K562 treated with DMSO at 1 percent for 12 hours (cell line): Measurements from ENCODE around the gene COL20A1. TPM values are rescaled to one million over a fixed set of nuclear protein-coding genes. Genes with fewer than 3 reads are reported as not detected.

ENCODE experiments used
- total RNA-seq: library from RNA; unstranded; fragments of 300-600 nt; gene quantifications from 2 replicates; pipeline ENCODE4 v1.2.3, GENCODE V29; 2022; ENCODE audit not compliant: insufficient read depth

The COL20A1 gene
- not detected in 2 replicates for total RNA-seq

GRCh38 chr20:63292904-63293303, at the start of gene COL20A1:
Gene COL20A1 (plus strand): TSS chr20:63293186. CDS start chr20:63295108, 1,922 bp downstream.

GRCh38 chr20:63254232-63254605, 38.8 kb upstream of the COL20A1 start, which contains the start of gene NKAIN4:
Gene NKAIN4 (minus strand): TSS chr20:63254463. CDS start chr20:63254450, 13 bp downstream.

GRCh38 chr20:63272105-63273058, 20.6 kb upstream of the COL20A1 start, which contains the start of gene ARFGAP1:
Gene ARFGAP1 (plus strand): TSS chr20:63272813. CDS start chr20:63275581, 2,768 bp downstream.

DNA sequence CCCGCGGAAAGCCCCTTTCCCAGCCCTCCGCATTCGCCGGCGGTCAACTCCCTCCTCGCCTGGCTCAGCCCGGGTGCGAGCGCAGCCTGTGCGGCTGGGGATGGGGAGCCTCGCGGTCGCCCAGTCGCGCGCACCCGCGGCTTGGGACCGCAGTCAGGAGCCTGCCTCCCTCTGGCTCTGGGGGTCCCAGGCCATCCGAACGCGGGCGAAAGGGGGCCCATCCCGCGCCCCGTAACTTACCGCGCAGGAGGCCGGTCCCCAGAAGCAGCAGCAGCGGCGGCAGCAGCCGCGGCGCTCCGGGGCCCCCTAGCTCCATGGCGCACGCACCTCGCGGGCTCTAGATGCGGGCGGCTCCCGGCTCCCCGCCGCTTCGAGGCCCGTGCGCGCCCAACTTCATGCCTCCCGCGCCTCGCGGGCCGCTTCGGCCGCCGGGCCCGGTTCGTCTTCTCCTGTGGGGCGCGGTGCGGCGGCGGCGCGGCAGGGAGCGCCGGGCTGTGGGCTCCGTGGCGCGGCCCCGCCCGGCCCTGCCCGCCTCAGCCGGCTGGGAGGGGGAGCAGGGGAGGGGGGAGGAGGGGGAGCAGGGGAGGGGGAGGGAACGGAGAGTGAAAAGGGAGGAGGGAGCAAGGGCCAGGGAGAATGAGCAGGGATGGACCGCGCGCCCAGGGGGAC, 68.0 kb downstream of the COL20A1 start, which contains the start of gene CHRNA4:
Gene CHRNA4, minus strand, starts transcription at position 500 of the 669 bp plus-strand sequence. Its CDS starts 184 bp downstream, at position 316.

Other genes with a start within 250 kb of the COL20A1 start
- 20.4 and 45.3 TPM in 2 replicates for gene YTHDF1, start 77.1 kb upstream of the COL20A1 start, total RNA-seq
- 1.2 TPM in 1 of 2 replicates, not detected in the other for gene BIRC7, start 57.3 kb upstream of the COL20A1 start, total RNA-seq
- gene NKAIN4, start 38.7 kb upstream of the COL20A1 start, total RNA-seq = not detected in 2 replicates
- 73.1 and 83.3 TPM in 2 replicates for gene ARFGAP1, start 20.4 kb upstream of the COL20A1 start, total RNA-seq
- not detected in 2 replicates for gene CHRNA4, start 68.2 kb downstream of the COL20A1 start, total RNA-seq
- not detected in 2 replicates for gene KCNQ2, start 179.5 kb downstream of the COL20A1 start, total RNA-seq
- 52.9 and 73.8 TPM in 2 replicates for gene EEF1A2, start 205.9 kb downstream of the COL20A1 start, total RNA-seq
- gene PPDPF, start 227.6 kb downstream of the COL20A1 start, total RNA-seq = 155 and 180 TPM in 2 replicates
- gene PTK6, start 244.2 kb downstream of the COL20A1 start, total RNA-seq = not detected in 2 replicates